Body of pancreas (tissue), 4 donors: ENCODE measurements around the gene IL4. TPM values are rescaled to one million over a fixed set of nuclear protein-coding genes. Genes with fewer than 3 reads are reported as not detected.

Source experiments
- ATAC-seq: fragments of 150-250 bp; one replicate; pipeline ENCODE4 v1.9.1; 2016
- DNase-seq, 4 donors: peaks; one replicate each; pipeline ENCODE4 v3.0.0-alpha.2; 2019
- H3K27ac ChIP-seq, 4 donors: fragments of 200-600 bp; sonication (generic); 1 replicate in 3 of 4; 2 replicates in 1 of 4; pipeline versions ENCODE4 v1.5.1 to v1.6.1; 2016 to 2019; ENCODE audit warnings: mild to moderate bottlenecking in 1 of 4, mixed read lengths in 1 of 4, moderate library complexity in 1 of 4
- H3K27me3 ChIP-seq, 2 donors: fragments of 200-600 bp; sonication (generic); one replicate each; pipeline ENCODE4 v1.6.0; 2016; ENCODE audit warnings: mild to moderate bottlenecking in 1 of 2
- H3K36me3 ChIP-seq, 2 donors: fragments of 200-600 bp; sonication (generic); replicated peaks in 1 of 2; 2 replicates each; pipeline ENCODE4 v1.5.1; 2016; ENCODE audit warnings: low read depth in 2 of 2; ENCODE audit not compliant: insufficient read depth in 1 of 2
- H3K4me1 ChIP-seq: fragments of 200-600 bp; sonication (generic); one replicate; pipeline ENCODE4 v1.6.0; 2016
- H3K4me3 ChIP-seq, 2 donors: fragments of 200-600 bp; sonication (generic); 1 replicate in 1 of 2; 2 replicates in 1 of 2; pipeline ENCODE4 v1.5.1; 2016 to 2019
- H3K9me3 ChIP-seq, 3 donors: fragments of 200-600 bp; sonication (generic); 1 replicate in 2 of 3; 2 replicates in 1 of 3; pipeline ENCODE4 v1.5.1; 2016
- POLR2A ChIP-seq, 3 donors: fragments of 450-650 bp; IDR thresholded peaks; one replicate each; pipeline ENCODE4 v1.6.1; 2016; ENCODE audit warnings: antibody characterized with exemption in 3 of 3, mild to moderate bottlenecking in 2 of 3
- WGBS, 2 donors: methylation state at CpG; one replicate each; pipeline ENCODE4 v1.1.5; 2017; 5-methylcytosine and 5-hydroxymethylcytosine counted together
- intact Hi-C: fragments of 100-400 bp; cut with DNase I; formaldehyde crosslinking; loops from one replicate; pipeline ENCODE4 v1.15.1; 2023
- total RNA-seq, 2 donors: library from RNA; depleted of rRNA; stranded (reverse); fragments of >200 nt; gene quantifications; one replicate each; pipeline ENCODE4 v1.1.0, GENCODE V29; 2016
- TF ChIP-seq, protein P1 (sequence below), 7 experiments: fragments of 450-650 bp in 4 of 7; fragments of 200-600 bp in 3 of 7; sonication (generic) in 3 of 7; IDR thresholded peaks; one replicate each; pipeline ENCODE4 v1.5.1; 2016 to 2019; ENCODE audit warnings: antibody characterized with exemption in 7 of 7

Gene IL4
- total RNA-seq, 2 donors from 2014 or later, result not detected

DNA sequence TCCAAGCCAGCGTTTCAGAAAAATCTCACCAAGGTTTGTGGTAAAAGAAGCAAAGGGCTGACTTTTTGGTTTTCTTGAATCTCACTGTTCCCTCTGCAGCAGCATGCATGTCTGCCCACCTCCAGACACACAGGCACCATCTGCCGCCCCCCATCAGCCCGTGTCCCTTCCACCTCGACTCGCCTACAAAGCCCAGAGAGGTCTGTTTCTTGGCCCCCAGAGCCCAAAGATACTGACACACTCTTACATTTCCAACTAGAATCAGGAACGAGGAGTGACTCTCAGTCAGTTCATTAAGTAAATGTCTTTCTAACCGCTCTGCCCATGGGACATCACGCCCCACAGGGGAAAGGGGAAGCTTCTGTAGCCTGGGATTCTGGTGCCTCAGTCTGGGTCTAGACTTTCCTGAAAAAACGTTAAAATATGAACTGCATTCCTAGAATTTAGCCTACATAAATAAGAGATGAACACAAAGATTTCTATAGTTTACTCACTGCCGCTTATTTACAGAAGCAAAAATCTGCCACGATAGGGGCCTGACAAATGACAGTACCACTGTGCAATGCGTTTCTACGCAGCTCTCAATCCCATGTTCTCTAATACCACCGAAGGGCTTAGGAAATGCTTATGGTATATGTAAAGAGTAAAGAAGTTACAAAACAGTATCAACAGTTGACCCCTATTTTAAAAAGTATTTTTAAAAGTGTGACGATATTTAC lies 4.1 kb downstream of the IL4 start:
- WGBS, 2 donors, result 78 to 85% methylated on average over 15 of the region's 15 CpGs
- no peaks in the 10 kb centered on the region for H3K4me1 ChIP-seq
- H3K27me3 ChIP-seq, result no peaks in the 10 kb centered on the region
- DNase-seq (no peak), ATAC-seq (no peak)
- TF ChIP-seq, protein P1, sequence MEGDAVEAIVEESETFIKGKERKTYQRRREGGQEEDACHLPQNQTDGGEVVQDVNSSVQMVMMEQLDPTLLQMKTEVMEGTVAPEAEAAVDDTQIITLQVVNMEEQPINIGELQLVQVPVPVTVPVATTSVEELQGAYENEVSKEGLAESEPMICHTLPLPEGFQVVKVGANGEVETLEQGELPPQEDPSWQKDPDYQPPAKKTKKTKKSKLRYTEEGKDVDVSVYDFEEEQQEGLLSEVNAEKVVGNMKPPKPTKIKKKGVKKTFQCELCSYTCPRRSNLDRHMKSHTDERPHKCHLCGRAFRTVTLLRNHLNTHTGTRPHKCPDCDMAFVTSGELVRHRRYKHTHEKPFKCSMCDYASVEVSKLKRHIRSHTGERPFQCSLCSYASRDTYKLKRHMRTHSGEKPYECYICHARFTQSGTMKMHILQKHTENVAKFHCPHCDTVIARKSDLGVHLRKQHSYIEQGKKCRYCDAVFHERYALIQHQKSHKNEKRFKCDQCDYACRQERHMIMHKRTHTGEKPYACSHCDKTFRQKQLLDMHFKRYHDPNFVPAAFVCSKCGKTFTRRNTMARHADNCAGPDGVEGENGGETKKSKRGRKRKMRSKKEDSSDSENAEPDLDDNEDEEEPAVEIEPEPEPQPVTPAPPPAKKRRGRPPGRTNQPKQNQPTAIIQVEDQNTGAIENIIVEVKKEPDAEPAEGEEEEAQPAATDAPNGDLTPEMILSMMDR (IDR thresholded peaks at IDR 0.05), result no peak
- TF ChIP-seq POLR2A (IDR thresholded peaks at IDR 0.05), result no peak
- no peaks in the 10 kb centered on the region for H3K36me3 ChIP-seq
- intact Hi-C loops, result no loop called here
- H3K9me3 ChIP-seq, result no peaks in the 10 kb centered on the region
- no peak overlapping the region for H3K27ac ChIP-seq
- H3K4me3 ChIP-seq, result no peak overlapping the region

DNA sequence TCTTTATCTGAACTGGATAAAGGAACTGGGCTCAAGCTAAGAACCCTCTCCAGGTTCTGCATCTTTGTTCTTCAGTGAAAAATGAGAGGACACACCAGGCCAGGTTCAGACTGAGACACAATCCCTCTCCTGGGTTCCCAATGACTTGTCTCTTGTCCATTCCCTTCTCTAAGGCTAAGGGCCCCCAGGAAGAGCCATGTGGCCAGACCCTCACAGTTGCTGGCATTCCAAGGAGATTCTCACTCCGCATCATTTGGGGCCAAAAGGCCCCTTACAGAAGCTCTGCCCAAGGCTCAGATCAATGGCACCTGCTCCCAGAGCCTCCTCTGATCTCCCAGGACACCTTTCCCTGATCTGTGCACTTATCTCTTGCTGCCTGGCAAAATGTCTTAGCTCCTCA lies 4.9 kb downstream of the IL4 start:
- intact Hi-C loops, result no loop called here
- WGBS, 2 donors, result 70 to 100% methylated on average over 1 of the region's 1 CpG

DNA sequence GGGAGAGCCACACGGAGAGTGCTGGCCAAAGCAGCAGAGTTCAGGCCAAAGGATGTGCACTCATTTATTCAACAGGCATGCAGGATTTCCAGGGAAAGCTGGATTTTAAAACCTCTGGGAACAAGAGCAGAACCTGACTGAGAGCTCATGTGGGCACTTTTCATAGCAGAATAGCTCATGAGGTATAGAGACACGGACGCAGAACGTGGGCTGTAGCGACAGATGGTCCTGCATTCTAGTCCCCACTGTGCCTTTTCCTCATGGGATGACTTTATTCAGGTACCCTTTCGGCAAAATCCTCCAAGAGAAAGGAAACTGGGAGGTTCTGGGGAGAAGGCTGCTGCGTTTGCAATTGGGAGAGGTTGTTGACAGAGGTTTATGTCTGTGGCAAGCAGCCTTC lies 5.4 kb downstream of the IL4 start:
- no peak for DNase-seq
- TF ChIP-seq, protein P1 (IDR thresholded peaks at IDR 0.05), result no peak
- no peak for TF ChIP-seq POLR2A (IDR thresholded peaks at IDR 0.05)
- Histone ChIP-seq H3K4me1 (no peaks in the 10 kb centered on the region), H3K27ac (no peak overlapping the region), H3K27me3 (no peaks in the 10 kb centered on the region), H3K36me3 (no peaks in the 10 kb centered on the region), H3K4me3 (no peak overlapping the region), H3K9me3 (no peaks in the 10 kb centered on the region)
- intact Hi-C loops, result no loop called here
- 91 to 98% methylated on average over 7 of the region's 7 CpGs for WGBS, 2 donors
- no peak for ATAC-seq

More for the DNA sequence above, 4.9 kb downstream of the IL4 start:
- DNase-seq (no peak), ATAC-seq (no peak)
- TF ChIP-seq POLR2A (IDR thresholded peaks at IDR 0.05), result no peak
- TF ChIP-seq, protein P1 (IDR thresholded peaks at IDR 0.05), result no peak
- no peaks in the 10 kb centered on the region for H3K9me3 ChIP-seq
- no peaks in the 10 kb centered on the region for H3K27me3 ChIP-seq
- no peak overlapping the region for H3K27ac ChIP-seq
- H3K4me3 ChIP-seq, result no peak overlapping the region
- no peaks in the 10 kb centered on the region for H3K4me1 ChIP-seq
- no peaks in the 10 kb centered on the region for H3K36me3 ChIP-seq

DNA sequence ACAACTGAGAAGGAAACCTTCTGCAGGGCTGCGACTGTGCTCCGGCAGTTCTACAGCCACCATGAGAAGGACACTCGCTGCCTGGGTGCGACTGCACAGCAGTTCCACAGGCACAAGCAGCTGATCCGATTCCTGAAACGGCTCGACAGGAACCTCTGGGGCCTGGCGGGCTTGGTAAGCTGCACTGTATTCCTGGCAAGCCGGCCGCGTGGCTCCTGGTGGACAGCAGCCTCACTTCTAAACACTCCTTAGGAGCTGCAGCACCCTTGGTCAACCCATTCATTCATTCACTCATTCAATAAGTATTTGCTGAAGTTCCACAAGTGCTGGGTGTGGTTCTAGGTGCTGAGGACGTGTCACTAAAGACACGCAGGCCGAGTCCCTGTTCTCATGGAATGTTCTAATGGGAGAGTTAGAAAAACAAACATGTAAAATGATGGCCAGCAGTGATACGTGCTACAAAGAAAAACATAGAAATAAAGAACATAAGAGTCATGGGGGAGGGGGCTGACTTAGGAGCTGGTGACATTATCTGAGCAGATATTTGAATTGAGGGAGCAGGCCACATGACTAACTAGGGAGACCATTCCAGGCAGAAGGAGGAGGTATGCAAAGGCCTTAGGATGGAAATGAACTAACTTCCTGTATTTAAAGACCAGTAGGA lies 6.1 kb downstream of the IL4 start:
- no peaks in the 10 kb centered on the region for H3K4me1 ChIP-seq
- DNase-seq (no peak), ATAC-seq (no peak)
- intact Hi-C loops, result no loop called here
- TF ChIP-seq POLR2A (IDR thresholded peaks at IDR 0.05), result no peak
- TF ChIP-seq, protein P1 (IDR thresholded peaks at IDR 0.05), result no peak
- H3K9me3 ChIP-seq, result no peaks in the 10 kb centered on the region
- no peaks in the 10 kb centered on the region for H3K36me3 ChIP-seq
- 90 to 97% methylated on average over 4 to 15 of the region's 15 CpGs for WGBS, 2 donors
- no peak overlapping the region for H3K4me3 ChIP-seq
- H3K27me3 ChIP-seq, result no peaks in the 10 kb centered on the region
- H3K27ac ChIP-seq, result no peak overlapping the region
